ENCODE data around the gene CHTOP. TPM values are rescaled to one million over a fixed set of nuclear protein-coding genes. Genes with fewer than 3 reads are reported as not detected.

CHTOP gene
- total RNA-seq, 1 experiment from 2014 or later: 61.0 TPM

DNA sequence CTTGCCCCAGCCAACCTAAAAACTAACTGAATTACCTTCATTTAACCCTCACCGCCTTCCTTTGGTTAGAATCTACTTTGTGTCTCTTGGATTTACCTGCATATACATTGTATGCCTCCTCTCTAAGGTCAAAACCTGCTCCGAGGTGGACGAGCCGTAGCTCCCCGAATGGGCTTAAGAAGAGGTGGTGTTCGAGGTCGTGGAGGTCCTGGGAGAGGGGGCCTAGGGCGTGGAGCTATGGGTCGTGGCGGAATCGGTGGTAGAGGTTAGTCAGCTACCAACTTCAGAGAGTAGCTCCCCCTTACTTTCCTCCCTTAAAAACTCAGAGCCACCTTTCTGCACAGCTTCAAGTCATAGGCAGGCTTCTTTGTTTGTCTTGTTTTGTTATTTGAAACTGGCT lies 9.2 kb downstream of the CHTOP start:
- no peak for DNase-seq
- Histone ChIP-seq H3K4me3 (no peak overlapping the region), H3K9me3 (no peaks in the 10 kb centered on the region), H3K27me3 (no peaks in the 10 kb centered on the region), H3K36me3 (peaks cover 94% of the 10 kb centered on the region)

DNA sequence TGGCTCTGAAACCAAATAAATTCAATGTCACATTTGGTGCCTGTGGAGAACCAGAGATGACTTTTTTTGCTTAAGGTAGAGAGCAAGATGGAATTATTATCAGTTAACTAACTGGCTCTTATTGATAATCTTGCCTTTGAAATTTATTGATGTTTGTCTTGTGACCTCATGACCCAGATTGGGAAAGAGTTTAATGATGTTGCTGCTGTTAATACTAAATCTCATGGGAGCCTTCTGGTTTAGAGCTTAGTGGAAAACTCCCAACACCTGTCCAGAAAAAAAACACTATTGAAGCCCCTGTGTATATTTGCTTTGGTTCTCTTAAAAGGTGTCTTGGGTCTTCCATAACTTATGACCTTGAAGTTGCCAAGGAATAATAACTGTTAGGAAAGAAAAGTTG lies 9.9 kb downstream of the CHTOP start:
- DNase-seq: no peak
- Histone ChIP-seq H3K27me3 (no peaks in the 10 kb centered on the region), H3K4me3 (no peak overlapping the region), H3K9me3 (no peaks in the 10 kb centered on the region), H3K36me3 (peaks cover 87% of the 10 kb centered on the region)

DNA sequence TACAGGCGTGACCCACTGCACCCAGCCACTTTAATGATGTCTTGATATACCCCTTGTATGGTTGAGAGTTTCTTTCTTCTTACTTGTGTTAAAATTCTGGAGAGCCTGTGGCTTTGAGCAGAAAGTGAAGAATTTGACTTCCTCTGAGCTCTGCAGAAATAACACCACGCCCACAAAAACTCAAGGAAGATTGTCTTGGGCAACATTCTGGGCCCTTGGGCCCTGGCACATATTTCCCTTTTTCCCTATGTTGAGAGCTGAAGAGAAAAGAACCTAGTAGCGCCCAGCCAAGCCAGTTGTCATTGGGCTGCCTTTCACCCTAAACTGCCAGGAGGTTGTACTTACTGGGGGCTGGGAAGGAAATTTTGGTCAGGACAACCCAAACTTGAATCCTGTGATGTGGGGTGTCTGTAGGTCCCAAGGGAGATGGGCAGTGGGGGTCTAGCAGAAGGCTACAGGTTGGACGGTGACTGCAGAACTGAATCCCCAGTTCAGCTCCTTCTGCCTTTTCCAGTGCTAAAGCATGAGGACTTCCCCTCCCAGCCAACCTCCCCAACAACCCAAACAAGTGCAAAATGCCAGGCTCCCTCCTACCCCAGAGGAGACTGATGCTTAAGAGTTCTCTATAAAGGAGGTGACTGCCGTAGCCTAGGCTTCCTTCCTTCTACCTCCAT lies 12.9 kb downstream of the CHTOP start:
- Histone ChIP-seq H3K9me3 (no peaks in the 10 kb centered on the region), H3K27me3 (no peaks in the 10 kb centered on the region), H3K36me3 (peaks cover 57% of the 10 kb centered on the region), H3K4me3 (no peak overlapping the region)
- no peak for DNase-seq

DNA sequence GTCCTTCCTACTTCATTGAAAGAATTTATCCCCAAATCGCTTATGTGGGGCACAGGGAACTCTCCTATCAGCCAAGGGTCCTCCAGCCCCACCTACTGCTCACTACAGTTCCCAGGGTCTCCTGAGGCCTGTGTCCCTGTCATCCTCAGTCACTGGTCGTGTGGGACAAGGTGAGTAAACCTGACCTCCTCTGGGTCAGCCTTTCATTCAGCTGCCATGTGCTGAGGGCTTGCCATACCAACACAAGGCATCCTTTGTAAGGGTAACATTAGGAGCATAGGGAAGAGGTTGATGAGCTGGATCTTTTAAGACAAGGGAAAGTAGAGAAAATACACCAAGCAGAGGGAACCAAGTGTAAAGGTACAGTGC lies 13.5 kb downstream of the CHTOP start:
- no peak for DNase-seq
- H3K9me3 ChIP-seq: no peaks in the 10 kb centered on the region
- H3K4me3 ChIP-seq: no peak overlapping the region
- H3K36me3 ChIP-seq: peaks cover 52% of the 10 kb centered on the region
- no peaks in the 10 kb centered on the region for H3K27me3 ChIP-seq

DNA sequence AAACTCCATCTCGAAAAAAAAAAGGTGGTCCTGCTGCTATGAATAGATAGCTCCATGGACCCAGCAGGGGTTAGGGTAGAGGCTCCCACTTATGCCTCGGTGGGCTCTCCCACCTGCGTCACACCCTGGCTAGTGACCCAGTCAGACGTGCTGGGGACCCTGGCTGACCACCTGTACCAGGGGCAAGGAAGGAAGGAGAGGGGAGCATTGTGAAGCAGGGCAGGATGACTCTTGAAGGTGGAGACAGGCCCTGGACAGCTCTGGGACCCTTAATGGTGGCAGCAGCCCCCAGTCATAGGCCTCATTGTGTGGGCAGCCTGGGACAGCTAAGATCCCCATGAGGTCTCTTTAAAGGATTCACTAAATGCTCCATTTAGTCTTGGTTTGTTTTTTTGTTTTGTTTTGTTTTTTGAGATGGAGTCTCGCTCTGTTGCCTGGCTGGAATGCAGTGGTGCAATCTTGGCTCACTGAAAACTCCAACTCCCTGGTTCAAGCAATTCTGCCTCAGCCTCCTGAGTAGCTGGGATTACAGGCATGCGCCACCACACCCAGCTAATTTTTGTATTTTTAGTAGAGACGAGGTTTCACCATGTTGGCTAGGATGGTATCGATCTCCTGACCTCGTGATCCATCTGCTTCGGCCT lies 14.3 kb downstream of the CHTOP start:
- Histone ChIP-seq H3K9me3 (no peaks in the 10 kb centered on the region), H3K27me3 (no peaks in the 10 kb centered on the region), H3K36me3 (peaks cover 44% of the 10 kb centered on the region), H3K4me3 (no peak overlapping the region)
- no peak for DNase-seq

DNA sequence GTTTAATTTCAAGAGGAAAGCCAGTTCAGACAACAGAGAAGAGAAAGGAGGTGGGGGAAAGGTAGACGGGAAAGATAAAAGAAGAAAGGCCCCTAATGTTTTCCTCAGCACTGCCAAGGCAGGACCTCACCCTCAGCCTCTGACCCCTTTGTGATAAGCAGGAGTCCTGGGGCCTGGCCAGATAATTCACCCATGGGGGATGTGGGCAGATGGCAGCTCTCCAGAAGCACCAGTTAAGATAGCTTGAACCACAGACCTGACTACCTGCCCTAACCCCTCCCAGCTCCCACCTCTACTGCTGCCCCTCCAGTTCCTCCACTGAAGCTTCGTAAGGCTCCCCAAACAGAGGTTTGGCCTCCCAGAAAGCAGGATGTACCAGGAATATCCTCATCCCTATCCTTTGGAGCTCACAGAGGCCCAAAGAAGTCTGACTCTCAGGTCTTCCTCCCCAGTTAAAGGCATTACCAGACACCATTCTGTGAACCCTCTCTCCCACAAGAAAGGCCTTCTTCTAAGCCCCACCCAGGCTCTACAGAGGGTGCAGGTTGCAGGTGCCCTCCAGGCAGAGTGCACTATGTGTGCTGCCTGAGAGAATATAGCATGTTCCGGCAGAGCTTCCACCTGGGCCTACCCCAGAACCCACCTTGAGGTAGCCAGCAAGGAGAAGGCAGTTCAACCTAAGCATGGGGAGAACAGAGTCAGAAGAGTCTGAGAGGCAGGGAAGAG lies 15.4 kb downstream of the CHTOP start:
- Histone ChIP-seq H3K27me3 (no peaks in the 10 kb centered on the region), H3K9me3 (no peaks in the 10 kb centered on the region), H3K4me3 (no peak overlapping the region), H3K36me3 (peaks cover 32% of the 10 kb centered on the region)
- DNase-seq: no peak

DNA sequence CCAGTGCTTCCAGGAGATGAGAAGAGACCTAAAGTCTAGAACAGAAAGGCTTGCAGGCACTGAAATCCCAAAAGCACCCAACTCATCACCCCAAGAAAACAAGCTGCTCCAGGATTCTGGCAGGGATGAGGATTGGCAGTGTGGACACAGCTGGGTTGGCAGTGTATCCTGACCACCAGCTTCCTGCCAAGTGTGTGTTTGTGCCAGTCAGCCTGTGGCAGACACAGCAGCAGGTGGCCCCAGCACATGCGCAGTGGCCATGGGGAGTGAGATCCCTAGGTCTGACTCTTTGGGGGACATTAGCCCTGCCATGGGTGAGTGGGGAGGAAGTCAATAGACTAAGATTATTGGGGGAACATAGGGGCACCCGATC lies 16.0 kb downstream of the CHTOP start:
- Histone ChIP-seq H3K4me3 (no peak overlapping the region), H3K9me3 (no peaks in the 10 kb centered on the region), H3K27me3 (no peaks in the 10 kb centered on the region), H3K36me3 (peaks cover 27% of the 10 kb centered on the region)
- peak; percentile 75 for DNase-seq

DNA sequence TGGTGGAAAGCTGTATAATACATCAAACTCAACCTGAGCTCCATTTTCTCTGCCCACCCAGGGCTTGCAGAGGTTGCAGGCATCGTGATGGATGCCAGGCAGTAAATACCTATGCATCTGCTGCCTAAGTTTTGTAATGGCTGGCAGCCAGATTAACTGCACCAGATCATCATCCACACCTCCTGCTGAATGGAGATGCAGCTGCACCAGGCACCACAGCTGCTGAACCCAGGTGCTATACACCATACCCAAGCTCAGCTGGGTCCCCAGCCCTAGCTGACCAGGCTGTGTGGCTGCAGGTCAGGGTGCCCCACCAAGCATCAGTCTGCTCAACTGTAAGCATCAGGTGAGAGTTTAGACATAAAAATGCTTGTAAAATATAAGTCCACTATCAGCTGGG lies 17.9 kb downstream of the CHTOP start:
- Histone ChIP-seq H3K4me3 (no peak overlapping the region), H3K9me3 (no peaks in the 10 kb centered on the region), H3K36me3 (peaks cover 9% of the 10 kb centered on the region), H3K27me3 (no peaks in the 10 kb centered on the region)
- DNase-seq: no peak

DNA sequence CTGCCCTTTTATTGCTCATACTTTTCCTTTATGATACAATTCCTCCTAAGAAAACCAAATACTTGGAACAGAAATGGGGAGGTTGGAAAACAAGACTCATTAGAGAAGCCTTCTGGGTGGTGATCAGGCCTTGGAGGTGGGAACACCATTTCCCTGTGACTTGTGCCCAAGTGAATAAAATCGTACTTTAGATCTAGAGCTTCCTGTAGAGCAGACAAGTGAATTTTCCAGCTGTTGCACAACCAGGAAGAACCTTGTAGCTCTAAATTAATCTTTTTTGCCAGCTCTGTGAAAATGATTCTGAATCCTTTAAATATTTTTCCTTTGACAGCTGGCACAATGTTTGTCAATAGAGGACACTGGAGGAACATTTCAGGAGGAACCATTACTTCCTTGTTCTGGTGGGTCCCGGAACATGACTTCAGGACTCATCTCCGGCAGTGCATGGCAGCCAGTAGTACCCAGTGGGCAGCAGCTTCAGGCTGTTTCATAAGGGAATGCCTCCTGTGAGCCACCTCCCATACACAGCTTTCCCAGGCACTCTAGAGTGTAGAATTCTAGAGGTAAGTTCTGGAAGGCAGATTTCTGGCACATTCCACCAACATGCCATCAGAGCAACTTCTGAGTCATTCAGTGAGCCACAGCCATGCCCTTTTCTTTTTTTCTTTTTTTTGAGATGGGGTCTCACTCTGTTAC lies 19.1 kb downstream of the CHTOP start:
- no peaks in the 10 kb centered on the region for H3K27me3 ChIP-seq
- H3K4me3 ChIP-seq: no peak overlapping the region
- no peaks in the 10 kb centered on the region for H3K36me3 ChIP-seq
- peak; percentile 41 for DNase-seq
- H3K9me3 ChIP-seq: no peaks in the 10 kb centered on the region

DNA sequence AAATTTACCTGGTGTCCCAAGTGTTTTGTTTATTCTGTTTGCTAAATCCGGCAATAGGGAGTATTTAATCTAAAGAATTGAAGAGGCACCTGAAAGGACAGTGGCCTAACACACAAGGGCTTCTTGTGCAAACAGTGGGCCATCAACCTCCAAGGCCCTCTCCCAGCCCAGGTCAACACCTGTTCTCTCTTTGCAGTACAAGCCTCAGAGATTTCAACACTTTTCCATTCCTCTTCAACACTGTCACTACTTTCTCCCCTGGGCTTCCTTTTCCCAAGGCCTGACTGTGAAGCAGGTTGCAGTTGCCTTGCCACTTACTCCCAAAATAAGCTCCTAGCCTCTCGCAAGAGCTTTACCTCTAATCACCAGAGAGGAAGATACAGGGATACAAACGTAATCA lies 21.5 kb downstream of the CHTOP start:
- peaks cover 6% of the 10 kb centered on the region for H3K36me3 ChIP-seq
- no peaks in the 10 kb centered on the region for H3K27me3 ChIP-seq
- H3K4me3 ChIP-seq: no peak overlapping the region
- no peaks in the 10 kb centered on the region for H3K9me3 ChIP-seq
- no peak for DNase-seq

DNA sequence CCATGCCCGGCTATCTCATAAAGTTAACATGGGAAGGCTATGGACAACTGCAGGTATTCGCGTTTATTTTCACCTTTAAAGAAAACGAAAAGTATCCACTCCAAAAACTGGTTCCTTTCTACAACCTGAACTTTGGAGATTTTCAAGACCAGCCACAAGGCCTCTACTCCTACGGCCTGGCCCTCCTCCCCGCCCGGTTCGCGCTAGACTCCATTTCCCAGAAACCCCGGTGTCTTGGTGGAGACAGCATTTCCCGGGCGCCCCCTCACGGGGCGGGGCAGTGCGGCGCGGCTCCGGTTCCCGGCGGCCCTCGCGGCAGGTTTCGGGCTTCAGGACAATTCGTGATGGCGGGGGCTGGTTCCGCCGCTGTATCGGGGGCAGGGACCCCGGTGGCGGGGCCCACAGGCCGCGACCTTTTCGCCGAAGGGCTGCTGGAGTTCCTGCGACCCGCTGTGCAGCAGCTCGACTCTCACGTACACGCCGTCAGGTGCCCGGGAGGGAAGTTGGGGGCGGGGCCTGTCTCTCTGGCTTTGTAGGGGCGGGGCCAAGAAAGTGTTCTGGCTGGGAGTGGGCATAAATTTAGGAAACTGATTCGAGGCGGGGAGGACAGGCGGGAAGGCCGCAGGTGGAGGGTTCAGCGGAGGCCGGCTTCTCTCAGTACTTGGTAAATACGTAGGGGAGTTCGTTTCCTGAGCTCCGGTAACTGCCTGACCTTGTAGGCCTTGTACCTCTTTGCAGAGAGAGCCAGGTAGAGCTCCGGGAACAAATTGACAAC lies 24.7 kb downstream of the CHTOP start, which contains the start of gene SNAPIN:
SNAPIN (plus strand) TSS at position 304 of the 775 bp plus-strand sequence; CDS start at position 345, 41 bp downstream.
- H3K9me3 ChIP-seq: no peaks in the 10 kb centered on the region
- peak; percentile 95 for DNase-seq
- peaks cover 37% of the 10 kb centered on the region for H3K36me3 ChIP-seq
- H3K4me3 ChIP-seq: peak within 1 kb of the TSS; percentile 98
- no peaks in the 10 kb centered on the region for H3K27me3 ChIP-seq

DNA sequence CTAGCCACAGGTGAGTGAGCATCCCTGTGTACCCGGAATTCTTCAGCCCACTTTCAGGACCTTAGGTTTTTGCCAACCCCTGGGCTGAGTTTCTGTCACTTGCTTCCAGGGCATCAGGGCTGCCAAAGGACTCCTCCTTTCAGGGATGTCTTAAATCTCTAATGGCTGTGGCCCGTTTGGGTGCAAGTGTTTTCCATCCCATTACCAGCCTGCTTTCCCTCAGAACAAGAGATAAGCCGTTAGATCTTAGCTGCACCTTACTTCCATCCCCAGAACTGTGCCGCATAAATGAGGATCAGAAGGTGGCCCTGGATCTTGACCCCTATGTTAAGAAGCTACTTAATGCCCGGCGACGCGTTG lies 25.3 kb downstream of the CHTOP start:
- Histone ChIP-seq H3K36me3 (peaks cover 43% of the 10 kb centered on the region), H3K4me3 (peak overlapping the region; percentile 98), H3K9me3 (no peaks in the 10 kb centered on the region), H3K27me3 (no peaks in the 10 kb centered on the region)
- DNase-seq: no peak

DNA sequence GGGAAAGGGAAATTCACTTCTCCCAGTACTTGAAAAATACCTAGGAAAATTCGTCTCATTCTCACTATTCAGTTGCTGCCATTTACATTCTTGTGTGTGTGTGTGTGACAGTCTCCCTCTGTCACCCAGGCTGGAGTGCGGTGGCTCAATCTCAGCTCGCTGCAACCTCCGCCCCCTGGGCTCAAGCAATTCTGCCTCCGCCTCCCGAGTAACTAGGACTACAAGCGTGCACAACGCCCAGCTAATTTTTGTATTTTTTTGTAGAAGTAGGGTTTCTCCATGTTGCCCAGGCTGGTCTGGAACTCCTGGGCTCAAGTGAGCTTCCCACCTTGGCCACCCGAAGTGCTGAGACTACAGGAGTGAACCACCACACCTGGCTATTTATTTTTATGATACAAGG lies 25.8 kb downstream of the CHTOP start:
- DNase-seq: no peak
- H3K4me3 ChIP-seq: peak overlapping the region; percentile 98
- no peaks in the 10 kb centered on the region for H3K27me3 ChIP-seq
- H3K36me3 ChIP-seq: peaks cover 48% of the 10 kb centered on the region
- no peaks in the 10 kb centered on the region for H3K9me3 ChIP-seq

DNA sequence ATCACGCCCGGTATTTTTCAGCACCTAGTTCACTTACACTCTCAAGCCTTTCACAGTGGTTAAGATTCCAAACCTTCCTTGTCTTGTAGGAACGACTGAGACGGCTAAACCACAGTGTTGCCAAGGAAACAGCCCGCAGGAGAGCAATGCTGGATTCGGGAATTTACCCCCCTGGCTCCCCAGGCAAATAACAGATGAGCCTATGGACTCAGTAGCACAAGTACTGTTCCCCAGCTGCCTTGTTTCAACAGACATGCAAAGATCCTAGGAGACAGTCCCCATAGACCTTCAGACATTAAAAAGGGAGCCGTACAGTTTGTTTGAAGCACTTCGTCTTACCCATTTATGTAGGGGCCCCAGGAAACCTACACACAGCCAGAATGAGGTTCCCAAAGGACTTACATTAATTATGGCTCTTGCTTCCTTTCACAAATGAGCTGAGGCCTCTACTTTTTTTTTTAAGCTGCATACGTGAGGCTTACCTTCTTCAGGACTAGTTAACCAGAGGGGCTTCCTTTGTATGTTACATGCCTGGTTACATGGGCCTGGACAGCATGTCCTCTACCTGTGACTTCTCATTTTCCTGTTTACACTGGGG lies 27.3 kb downstream of the CHTOP start:
- Histone ChIP-seq H3K36me3 (peaks cover 63% of the 10 kb centered on the region), H3K27me3 (no peaks in the 10 kb centered on the region)
- no peak for DNase-seq

DNA sequence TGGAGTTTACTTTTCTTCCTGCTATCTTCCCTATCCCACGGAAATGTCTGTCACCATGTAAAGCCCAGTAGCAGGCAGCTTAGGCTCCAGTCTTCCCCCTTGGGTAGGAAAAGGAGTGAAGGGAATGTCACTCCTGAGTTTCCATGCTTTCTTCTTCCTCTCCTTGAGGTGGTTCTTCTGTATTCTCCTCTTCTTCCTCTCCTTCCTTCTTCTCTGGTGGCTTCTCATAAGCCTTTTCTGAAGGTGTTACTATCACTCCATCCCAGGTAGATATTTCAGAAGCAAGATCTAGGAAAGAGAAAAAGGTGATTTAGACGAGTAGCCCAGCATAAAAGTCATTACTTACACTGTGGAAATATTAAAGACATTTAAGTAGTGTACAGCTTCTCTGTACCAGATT lies 28.4 kb downstream of the CHTOP start:
- H3K36me3 ChIP-seq: peaks cover 74% of the 10 kb centered on the region
- no peaks in the 10 kb centered on the region for H3K27me3 ChIP-seq
- no peak overlapping the region for H3K4me3 ChIP-seq

More for the DNA sequence above, 27.3 kb downstream of the CHTOP start:
- Histone ChIP-seq H3K4me3 (no peak overlapping the region), H3K9me3 (no peaks in the 10 kb centered on the region)

DNA sequence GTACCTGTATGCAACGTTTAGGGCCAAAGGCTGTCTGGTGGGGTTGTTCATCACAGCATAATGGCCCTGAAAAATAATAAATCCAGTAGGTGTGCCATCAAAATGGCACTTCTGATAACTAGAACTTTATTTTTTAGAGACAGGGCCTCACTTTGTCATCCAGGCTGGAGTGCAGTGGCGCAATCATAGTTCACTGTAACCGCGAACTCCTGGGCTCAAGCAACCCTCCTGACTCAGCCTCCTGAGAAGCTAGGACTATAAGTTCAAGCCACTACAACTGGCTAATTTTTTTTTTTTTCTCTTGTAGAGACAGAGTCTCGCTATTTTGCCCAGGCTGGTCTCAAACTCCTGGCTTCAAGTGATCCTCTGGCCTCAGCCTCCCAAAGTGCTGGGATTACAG lies 29.3 kb downstream of the CHTOP start:
- H3K27me3 ChIP-seq: no peaks in the 10 kb centered on the region
- H3K36me3 ChIP-seq: peaks cover 83% of the 10 kb centered on the region
- no peak overlapping the region for H3K4me3 ChIP-seq
- peak; percentile 22 for DNase-seq
- no peaks in the 10 kb centered on the region for H3K9me3 ChIP-seq

More for the DNA sequence above, 28.4 kb downstream of the CHTOP start:
- no peaks in the 10 kb centered on the region for H3K9me3 ChIP-seq
- DNase-seq: no peak
